ACHN (cell line): ENCODE results near the gene MARCHF2.

Experiments
- DNase-seq: peaks from one replicate; pipeline ENCODE4 v3.0.0-alpha.2; 2015
- in situ Hi-C: cut with HindIII; loops from 2 replicates; pipeline ENCODE4 v1.10.0; 2017; ENCODE audit warnings: low sequenced_read_pairs, low pct_ligation_motif_present, low pct_unique_long_range_greater_than_20kb

The MARCHF2 gene

GRCh38 chr19:8486661-8487136 lies 73.6 kb downstream of the MARCHF2 start:
- DNase-seq = no peak
- in situ Hi-C loops = no loop called here

DNA sequence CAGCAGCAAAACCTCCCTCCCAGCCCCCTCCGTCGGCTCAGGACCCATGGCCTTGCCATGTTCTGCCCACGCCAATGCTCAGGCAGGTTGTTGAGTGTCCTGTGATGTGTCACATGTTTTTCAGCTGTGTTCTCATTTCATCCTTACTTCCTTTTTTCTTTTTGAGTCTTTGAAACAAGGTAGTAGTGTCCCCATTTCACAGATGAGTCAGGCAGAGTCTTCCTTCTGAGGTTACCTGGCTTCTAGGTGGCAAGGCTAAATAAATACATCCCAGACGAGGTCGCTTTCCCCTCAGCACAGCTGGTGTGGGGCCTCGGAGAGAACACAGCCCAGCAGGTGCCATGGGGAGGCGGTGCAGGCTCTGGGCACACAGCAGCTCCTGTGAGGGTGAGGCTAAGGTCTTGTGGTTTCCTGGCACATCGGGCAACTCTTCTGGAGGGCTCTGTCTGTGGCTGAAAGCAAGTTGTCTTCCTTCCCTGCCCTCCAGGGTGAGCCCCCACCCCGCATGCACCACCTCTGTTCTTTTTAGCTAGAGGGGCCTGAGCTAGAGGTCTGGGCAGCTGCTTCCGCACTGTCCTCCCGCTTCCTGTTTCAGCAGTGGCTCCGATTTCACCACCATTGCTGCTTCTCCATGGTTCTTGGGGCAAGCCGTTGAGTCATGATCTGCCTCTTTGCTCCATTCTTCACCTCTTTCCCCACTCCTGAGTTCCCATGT lies 74.2 kb downstream of the MARCHF2 start:
- no peak for DNase-seq
- in situ Hi-C loops = no loop called here

DNA sequence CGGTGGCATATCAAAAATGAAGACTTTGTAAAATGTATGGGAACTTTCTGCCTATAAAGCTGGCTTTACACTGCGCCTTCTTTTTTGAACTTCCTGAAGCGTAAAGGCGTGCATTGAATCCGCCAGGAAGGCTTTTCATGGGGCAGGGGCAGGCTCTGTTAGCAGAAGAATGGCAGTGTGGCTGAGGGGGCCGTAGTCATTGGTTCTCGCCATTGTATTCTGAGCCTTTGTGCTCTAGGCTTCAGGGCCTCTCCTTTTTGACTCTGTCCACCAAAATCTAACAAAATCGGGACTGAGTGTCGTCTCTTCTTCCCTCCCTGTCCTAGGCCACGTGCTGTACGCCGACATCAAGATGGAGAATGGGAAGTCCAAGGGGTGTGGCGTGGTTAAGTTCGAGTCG lies 75.3 kb downstream of the MARCHF2 start:
- no peak for DNase-seq
- in situ Hi-C loops = no loop called here
